HG03571 (cell line): ENCODE data around the gene ADAMTS1.

Experiments used
- ATAC-seq: cut with Tn5 transposase; IDR thresholded peaks from one replicate; pipeline ENCODE4 v1.9.1; 2021; ENCODE audit not compliant: unreplicated experiment

ADAMTS1 gene

DNA sequence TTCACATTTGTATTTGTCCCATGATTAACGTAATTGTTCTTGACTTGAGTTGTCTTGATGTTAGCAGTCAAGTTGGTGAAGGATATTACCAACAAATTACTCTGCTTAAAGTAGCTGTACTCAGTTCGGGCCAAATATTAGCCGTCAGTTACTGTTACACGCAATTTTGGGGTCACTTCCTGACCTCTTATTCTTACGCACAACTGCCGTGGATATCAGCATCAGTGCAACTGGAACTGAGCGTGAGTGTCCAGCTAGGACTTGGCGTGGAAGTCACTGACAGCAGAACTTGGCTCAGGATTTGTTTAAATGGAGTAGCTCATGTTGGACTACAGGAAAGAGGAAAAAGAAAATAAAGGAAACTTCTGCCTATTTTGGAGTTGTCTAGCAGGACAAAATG is 56.4 kb downstream of the ADAMTS1 start:
- no peak for ATAC-seq
